ENCODE data around the gene STXBP6.
"Not testable (repeated sequence)": the region's sequence is repeated elsewhere in the genome, so short reads cannot be mapped to it uniquely, and the experiment has no call there.

Gene STXBP6

DNA sequence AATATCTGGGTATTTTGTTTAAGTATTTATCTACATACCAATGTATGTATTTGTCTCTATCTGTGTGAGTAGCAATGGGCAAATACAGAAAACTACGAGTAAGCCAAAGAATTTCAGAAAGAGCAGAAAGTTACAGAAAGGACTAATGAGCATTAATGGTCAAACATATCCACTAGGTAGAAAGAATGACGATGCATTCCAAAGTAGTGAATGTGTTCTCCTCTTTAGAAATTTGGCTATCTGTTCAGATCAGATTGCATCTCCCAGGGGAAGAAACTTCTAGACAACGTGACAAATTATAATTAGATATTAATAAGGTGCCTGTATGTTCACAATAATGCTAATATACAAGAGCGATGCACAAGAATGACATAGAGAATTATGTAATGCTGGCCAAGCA is 221.5 kb downstream of the STXBP6 start:
- DNase-seq (ENCODE audit: low read depth): no peak

DNA sequence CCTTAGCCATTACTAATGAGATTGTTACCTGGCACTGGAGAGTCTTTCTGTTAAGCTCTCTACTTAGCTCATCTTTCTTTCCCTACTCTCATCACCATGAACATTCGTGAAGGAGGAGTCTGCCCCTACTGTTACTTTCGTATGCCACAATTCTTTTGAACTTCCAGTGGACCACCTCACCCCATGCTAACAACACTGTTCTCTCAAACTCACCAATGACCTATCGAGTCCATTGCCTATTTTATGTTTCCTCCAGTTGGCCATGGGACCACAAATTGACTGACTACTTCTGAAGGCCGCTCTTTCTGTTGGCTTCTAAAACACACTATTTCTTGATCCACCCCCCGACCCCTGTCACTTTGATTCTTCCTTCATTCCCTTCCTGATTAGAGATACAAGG is 223.6 kb downstream of the STXBP6 start:
- no peak for DNase-seq (ENCODE audit: low read depth)

DNA sequence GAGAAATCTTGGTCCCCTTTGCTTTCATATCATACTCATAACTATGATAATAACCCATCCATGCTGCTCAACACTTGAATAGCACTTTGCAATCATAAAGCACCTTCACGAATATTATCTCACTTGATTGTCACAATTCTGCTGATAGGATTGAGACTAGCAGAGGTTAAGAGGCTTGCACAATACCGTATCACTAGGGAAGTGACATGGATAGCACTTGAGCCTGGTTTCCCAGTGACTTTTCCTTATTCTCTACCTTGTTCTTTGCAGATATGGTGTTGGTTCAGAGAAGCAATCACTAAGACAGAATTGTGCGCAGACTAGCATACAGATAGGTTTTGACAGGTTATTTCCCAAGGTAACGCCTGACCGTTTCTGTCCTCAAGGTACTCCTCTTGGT is 229.3 kb downstream of the STXBP6 start:
- no peak for DNase-seq (ENCODE audit: low read depth)

DNA sequence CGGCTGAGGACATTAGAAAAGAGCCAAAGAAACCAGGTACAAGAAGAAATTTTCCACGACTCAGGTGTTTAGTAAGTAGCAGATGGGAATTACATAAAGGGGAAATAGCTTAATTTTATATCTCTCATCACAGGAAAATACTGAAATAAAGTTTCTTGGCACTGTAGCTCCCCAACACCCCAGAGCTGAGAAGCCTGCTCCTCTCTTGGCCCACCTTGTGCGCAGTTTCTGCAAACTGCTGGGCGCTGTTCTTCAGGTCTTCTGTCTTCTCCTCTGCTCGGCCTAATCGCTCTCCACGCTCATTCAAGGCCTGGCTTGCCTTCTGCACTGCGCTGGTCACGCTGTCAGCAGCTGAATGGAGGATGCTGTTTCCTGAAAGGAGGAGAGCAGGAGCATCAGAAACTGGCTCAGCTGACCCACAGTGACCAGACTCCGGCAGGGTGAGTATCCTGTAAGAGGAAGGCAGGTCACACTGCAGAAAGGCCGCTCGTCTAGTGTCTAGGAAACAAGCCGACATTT is 231.1 kb downstream of the STXBP6 start:
- DNase-seq (ENCODE audit: low read depth): no peak

- no peak for DNase-seq (ENCODE audit: low read depth)
Measured at GRCh38 chr14:24818058-24818822, 231.7 kb downstream of the STXBP6 start.

GRCh38 chr14:24817212-24818057 is 232.5 kb downstream of the STXBP6 start:
- no peak for DNase-seq (ENCODE audit: low read depth)

- no peak for DNase-seq (ENCODE audit: low read depth)
Measured at GRCh38 chr14:24816929-24817211, 233.1 kb downstream of the STXBP6 start.

- no peak for DNase-seq (ENCODE audit: low read depth)
Measured at GRCh38 chr14:24816011-24816928, 233.7 kb downstream of the STXBP6 start.

DNA sequence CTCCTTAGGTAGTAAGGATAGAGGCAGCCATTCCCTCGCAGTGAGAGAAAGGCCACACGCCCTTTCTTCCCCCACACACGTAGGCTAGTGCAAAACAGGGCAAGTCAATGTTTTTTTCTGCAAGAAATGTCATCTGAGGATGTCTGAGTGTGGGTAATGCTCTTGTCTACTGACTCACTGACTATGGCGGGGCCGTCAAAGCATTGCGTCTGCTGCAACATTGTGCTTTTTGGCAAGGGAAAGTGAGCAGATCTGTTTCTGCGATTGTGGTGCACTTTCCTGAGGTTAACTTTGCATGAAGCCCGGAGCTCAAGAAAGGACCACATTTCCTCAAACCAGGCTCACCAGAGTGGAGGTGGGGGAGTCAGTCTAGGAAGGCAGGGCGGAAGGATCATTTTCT is 234.4 kb downstream of the STXBP6 start:
- DNase-seq (ENCODE audit: low read depth): no peak

- no peak for DNase-seq (ENCODE audit: low read depth)
Measured at GRCh38 chr14:24814944-24815343, 235.0 kb downstream of the STXBP6 start.

- DNase-seq (ENCODE audit: low read depth): no peak
Measured at GRCh38 chr14:24814346-24814745, 235.6 kb downstream of the STXBP6 start.

GRCh38 chr14:24813819-24814259 is 236.1 kb downstream of the STXBP6 start:
- DNase-seq (ENCODE audit: low read depth): no peak

GRCh38 chr14:24813089-24813815 is 236.7 kb downstream of the STXBP6 start:
- DNase-seq (ENCODE audit: low read depth): no peak

DNA sequence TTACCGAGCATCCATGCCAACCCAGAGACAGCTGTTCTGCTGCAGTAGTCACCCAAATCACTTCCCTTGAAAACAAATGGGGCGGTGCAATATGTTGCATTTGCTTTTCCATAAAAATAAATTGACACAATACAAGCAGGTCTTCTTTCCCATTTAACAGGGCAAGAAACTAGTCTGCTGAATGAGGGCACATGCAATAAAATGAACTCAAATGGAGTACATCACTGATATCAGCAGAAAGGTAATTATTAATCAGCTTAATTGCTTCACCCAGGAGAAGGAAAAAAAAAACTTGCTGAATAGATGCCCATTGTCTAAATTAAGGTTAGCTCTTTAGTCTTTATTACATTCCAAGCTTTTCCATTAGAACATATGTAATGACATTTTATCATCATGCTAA is 240.8 kb downstream of the STXBP6 start:
- no peak for DNase-seq (ENCODE audit: low read depth)

DNA sequence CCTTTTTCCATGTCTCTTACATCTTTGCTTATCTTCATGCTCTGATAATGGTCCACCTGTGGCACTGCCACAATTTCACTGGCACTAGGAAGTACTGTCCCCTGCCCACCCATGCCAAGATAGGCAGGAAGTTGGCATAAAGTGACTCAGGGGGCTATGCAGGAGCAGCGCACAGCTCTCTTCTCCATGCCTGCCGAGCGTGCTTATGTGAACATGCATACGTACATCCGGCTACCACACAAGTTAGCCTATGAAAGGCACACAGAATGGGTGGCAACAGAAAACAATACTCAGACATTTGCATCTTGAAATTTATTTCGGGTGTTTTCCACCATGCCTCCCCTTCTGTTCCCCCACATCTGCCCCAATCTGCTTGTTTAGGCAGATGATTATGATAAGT is 241.5 kb downstream of the STXBP6 start:
- DNase-seq (ENCODE audit: low read depth): no peak

- DNase-seq (ENCODE audit: low read depth): no peak
Measured at GRCh38 chr14:24806061-24806678, 243.8 kb downstream of the STXBP6 start.

DNA sequence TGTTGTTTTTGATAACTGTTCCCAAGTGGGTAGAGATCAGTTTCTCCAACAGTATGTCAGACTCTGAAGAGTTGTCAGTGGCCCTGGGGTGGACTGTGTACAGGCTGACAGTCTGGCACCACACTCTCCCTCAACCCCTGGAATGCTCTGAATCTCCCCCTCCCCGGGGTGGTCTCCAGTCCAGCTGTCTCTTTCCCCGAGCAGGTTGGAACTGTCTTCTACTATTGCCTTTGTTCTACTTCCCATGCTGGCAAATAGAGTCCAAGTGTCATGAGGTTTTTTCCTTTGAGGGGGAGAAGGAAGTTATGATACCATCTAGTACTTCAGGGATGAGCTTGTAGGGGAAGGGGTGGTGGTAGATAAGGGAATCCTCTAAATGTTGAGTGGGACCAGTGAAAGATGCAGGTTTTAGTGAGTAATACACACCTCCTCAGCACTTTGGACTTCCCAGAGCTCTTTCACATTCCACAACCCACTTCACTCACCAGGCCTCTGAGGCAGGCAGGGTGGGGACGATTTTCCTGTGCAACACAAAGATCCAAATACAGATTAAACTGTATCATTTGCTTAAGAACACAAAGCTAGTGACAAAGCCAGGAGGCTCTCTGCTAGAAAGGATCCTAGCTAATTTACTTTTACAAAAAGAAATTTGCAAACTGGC is 245.3 kb downstream of the STXBP6 start:
- DNase-seq (ENCODE audit: low read depth): no peak

GRCh38 chr14:24803933-24804494 is 245.9 kb downstream of the STXBP6 start:
- no peak for DNase-seq (ENCODE audit: low read depth)

DNA sequence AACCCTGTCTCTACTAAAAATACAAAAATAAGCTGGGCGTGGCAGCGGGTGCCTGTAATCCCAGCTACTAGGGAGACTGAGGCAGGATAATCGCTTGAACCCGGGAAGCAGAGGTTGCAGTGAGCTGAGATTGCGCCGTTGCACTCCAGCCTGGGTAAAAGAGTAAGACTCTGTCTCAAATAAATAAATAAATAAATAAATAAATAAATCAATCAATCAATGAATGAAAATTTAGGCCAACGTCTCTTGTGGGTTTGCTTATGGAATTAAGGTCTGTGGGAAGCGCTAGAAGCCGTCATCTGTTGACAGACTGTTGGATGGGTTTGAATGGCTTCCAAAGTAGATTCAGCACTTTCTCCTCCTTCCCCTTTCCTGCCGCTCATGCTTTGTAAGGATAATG is 246.5 kb downstream of the STXBP6 start:
- not testable (repeated sequence) for DNase-seq (ENCODE audit: low read depth)

- no peak for DNase-seq (ENCODE audit: low read depth)
Measured at GRCh38 chr14:24802236-24802635, 247.7 kb downstream of the STXBP6 start.
